ENCODE measurements around the gene DHCR7. TPM values are rescaled to one million over a fixed set of nuclear protein-coding genes. Genes with fewer than 3 reads are reported as not detected.

Gene DHCR7
- total RNA-seq, 2 experiments from 2014 or later: 47.0 to 48.8 TPM

DNA sequence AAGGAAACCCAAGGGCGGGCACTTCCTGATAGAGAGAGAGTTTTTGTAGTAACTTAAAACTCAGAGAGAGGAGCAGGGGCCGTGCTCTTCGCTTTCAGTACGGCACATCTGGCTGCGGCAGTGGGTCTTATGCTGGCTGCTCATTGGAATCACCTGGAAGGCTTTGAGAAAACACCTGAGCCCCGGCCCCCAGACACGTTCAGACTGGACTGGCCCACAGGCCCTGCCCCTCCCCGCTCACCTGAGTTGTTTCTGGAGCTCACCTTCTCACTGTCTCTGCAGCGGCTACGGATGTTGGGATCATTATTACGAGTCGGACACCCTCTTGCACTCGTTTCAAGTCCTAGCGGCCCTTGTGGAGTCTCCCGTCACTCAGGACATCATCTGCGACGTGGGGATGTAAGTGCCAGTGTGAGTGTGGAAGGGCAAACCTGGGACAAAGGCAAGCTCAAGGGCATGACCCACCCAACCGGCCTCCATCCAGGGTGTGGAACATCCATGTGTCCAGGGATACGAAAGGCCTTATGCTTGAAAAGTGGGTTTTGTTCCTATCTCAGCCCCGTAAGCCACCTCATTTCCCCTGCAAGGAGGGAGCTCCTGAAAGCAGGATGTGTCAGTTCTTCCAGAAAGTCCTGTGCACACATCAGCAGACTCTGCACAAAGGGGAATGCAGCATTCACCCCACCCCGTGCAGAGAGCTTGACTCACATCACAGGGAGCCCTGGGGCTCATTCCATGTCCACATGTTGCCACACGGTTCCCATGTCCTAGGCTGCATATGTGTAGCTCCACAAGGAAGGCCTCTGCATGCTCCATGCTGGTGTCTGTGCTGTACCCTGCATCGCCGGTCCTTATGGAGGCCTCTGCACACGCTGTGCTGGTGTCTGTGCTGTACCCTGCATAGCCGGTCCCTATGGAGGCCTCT, 10.2 kb upstream of the DHCR7 start:
- Mint-ChIP-seq H3K4me1 (peaks cover 15% of the 10 kb centered on the region), H3K9me3 (no peaks in the 10 kb centered on the region), H3K4me3 (no peak overlapping the region), H3K27ac (no peak overlapping the region), H3K27me3 (no peaks in the 10 kb centered on the region), H3K36me3 (peaks cover 33% of the 10 kb centered on the region)
- POLR2A ChIA-PET: no interaction called here
- no peak for DNase-seq
- no peak for ATAC-seq (ENCODE audit: low read depth)

DNA sequence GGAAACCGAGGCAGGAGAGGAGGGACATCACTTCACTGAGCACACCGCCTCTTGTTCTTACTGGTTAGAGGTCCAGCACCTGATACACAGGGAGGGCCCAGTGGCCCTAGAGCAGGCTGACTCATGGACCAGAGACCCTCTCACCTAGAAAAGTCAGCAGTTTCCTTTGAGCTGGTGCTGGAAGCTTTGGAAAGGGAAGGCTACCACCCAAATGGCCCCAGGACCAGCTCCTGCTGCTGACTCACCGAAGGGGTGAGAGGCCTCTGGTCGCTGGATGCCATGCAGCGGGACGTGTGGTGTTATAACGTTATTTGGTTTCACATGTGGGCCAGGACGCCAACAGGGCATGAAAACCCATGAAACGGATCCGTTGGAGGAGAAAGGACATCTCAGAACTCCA, 8.6 kb upstream of the DHCR7 start:
- DNase-seq (no peak), ATAC-seq (ENCODE audit: low read depth) (no peak)
- Mint-ChIP-seq H3K27ac (no peak overlapping the region), H3K4me1 (peaks cover 19% of the 10 kb centered on the region), H3K9me3 (no peaks in the 10 kb centered on the region), H3K36me3 (peaks cover 30% of the 10 kb centered on the region), H3K27me3 (no peaks in the 10 kb centered on the region), H3K4me3 (no peak overlapping the region)
- POLR2A ChIA-PET: no interaction called here

DNA sequence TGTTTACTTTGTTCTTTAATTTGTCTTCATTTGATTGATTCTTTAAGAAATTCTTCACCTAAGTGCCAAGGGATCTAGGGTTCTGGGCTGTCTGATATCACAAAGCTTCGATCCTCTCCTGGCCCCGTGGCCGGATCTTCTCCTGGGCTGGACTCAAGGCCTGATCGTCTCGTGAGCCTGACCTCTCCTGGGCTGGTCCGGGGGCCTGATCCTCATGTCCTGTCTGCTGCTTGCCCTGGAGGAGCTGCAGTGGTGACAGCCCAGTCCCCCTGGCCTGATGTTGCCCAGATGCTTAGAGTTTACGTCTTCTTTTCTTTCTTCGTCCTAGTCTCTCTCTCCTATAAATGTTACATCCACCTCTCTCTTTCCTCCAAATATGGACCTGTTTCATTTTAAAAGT, 8.1 kb upstream of the DHCR7 start:
- H3K9me3 Mint-ChIP-seq: no peaks in the 10 kb centered on the region
- ATAC-seq (ENCODE audit: low read depth): no peak
- H3K27me3 Mint-ChIP-seq: no peaks in the 10 kb centered on the region
- peaks cover 27% of the 10 kb centered on the region for H3K36me3 Mint-ChIP-seq
- no peak for DNase-seq
- H3K4me3 Mint-ChIP-seq: no peak overlapping the region
- no peak overlapping the region for H3K27ac Mint-ChIP-seq
- POLR2A ChIA-PET: no interaction called here
- peaks cover 24% of the 10 kb centered on the region for H3K4me1 Mint-ChIP-seq

DNA sequence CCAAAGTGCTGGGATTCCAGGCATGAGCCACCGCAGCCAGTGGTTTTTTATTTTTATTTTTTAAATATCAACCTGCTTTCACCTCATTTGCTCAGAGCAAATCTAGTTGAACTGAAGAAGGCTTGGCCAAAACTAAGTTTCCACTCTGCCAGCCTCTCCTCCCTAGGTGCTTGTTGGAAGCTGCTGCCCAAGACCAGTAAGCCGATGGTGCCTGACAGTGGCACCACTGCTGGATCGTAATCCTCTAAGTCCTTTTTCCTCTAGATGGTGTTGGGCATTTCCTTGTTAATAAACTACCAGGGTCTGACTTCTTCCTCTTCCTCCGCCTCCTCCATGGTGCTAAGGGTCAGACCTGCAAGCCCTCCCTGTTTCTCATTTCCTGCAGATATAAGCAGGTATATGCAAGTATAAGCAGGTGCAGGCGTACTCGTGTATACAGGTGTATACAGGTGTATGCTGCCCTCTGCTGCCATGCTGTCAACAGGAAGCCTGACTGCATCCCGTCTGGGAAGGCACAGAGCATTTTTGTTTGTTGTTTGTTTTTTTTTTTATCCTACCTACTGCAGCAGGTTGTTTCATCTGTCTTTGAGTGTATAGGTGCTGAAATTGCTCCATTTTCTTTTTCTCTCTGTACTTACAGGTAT, 6.4 kb upstream of the DHCR7 start:
- DNase-seq: no peak
- peaks cover 32% of the 10 kb centered on the region for H3K4me1 Mint-ChIP-seq
- POLR2A ChIA-PET: no interaction called here
- peak overlapping the region; percentile 96 for H3K4me3 Mint-ChIP-seq
- H3K27ac Mint-ChIP-seq: peak overlapping the region; percentile 73
- peaks cover 19% of the 10 kb centered on the region for H3K36me3 Mint-ChIP-seq
- ATAC-seq (ENCODE audit: low read depth): no peak
- no peaks in the 10 kb centered on the region for H3K9me3 Mint-ChIP-seq
- H3K27me3 Mint-ChIP-seq: no peaks in the 10 kb centered on the region

DNA sequence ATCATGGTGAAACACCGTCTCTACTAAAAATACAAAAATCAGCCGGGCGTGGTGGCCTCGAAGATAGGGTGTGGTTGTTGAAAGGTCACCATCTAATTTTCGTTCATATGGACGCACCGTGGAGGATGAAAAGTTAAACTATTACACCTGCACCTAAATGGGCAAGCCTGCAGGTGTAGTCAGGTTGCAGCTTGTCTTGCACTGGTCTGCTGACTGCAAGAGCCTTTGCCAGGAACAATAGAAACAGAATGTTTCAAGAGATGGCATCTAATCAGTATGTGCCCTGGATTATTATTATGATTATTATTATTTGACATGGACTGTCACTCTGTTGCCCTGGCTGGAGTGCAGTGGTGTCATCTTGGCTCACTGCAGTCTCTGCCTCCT, 5.7 kb upstream of the DHCR7 start:
- POLR2A ChIA-PET: no interaction called here
- Mint-ChIP-seq H3K27ac (peak overlapping the region; percentile 86), H3K4me3 (peak overlapping the region; percentile 96), H3K36me3 (peaks cover 18% of the 10 kb centered on the region), H3K9me3 (no peaks in the 10 kb centered on the region), H3K4me1 (peaks cover 36% of the 10 kb centered on the region), H3K27me3 (no peaks in the 10 kb centered on the region)
- no peak for DNase-seq
- ATAC-seq (ENCODE audit: low read depth): no peak

DNA sequence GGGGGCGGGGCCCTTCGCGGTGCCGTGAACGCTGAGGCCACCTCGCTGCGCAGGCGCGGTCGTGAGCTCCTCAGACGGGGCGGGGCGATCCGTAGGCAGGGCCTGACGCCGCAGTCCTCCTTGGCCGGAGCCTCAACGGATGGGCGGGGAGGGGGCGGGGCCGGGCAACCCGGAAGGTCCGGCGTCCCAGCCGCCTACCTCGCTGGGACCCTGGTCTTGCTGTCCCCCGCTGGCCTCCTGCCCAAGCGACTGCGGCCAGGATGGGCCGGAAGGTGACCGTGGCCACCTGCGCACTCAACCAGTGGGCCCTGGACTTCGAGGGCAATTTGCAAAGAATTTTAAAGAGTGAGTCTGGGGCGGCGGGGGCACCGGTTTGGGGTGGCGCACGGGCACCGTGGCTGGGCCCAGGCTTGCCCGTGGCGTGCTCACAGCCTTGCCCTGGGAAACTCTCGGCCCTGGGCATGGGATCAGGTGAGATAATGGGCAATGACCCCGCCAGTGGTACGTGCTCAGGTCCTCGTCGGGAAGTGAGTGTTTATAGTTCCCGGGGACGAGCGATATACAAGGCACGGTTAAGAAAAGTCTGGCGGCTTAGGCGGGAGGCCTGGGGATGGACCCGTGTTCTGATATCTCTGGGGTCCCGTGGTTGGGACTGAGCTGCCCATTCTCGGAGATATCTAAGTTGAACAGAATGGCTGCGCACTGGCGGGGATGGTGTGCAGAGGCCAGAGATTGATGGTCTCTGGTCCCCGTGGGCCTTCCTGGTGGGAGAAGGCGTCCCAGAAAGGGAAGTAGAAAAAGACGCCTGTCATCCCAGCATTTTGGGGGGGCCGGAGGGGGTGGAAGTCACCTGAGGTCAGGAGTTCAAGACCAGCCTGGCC, 5.1 kb upstream of the DHCR7 start, which contains the start of gene NADSYN1:
Gene NADSYN1, plus strand, starts transcription at position 167 of the 881 bp plus-strand sequence. Its CDS starts 94 bp downstream, at position 261.
- Mint-ChIP-seq H3K36me3 (peaks cover 18% of the 10 kb centered on the region), H3K4me1 (peaks cover 36% of the 10 kb centered on the region), H3K9me3 (no peaks in the 10 kb centered on the region)

DNA sequence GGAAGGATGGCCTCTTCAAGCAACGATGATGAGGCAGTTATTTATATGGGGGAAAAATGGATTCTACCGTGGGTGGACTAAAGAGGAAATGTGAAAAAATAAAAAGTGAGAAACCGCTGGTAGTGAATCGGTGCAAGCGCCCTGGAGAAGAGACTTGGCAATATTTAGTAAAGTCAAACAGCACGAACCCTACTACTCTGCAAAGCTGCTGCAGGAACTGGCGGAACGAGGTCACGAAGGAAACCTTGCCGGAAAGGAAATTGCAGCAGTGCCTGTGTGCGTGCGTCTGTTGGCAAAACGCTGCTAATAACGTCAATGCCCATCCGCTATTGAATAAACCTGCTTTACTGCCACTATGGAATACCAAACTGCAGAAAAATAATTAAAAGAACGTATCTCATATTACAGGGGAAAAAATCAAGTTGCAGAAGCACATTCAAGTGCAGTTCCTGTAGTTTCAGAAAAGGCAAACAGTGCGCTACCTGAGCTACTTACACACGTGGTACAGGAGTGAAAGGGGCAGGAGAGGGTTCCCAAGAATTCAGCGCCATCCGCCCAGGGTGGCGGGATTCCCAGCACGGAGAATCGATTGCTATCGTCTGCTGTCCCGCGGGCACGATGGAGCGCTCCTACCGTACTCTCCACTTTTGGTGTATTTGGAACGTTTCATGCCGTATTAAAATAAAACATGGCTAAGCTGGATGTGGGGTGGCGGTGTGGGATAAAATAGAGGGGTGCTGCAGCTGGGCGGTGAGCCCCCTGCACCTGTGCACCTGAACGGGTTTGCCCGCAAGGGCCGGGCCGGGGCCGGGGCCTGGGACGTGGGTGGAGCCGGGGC, 4.2 kb upstream of the DHCR7 start:
- ATAC-seq (ENCODE audit: low read depth) (peak; percentile 13), DNase-seq (peak; percentile 50)
- Mint-ChIP-seq H3K27me3 (no peaks in the 10 kb centered on the region), H3K9me3 (no peaks in the 10 kb centered on the region), H3K36me3 (peaks cover 16% of the 10 kb centered on the region), H3K27ac (peak overlapping the region; percentile 92), H3K4me1 (peaks cover 39% of the 10 kb centered on the region), H3K4me3 (peak overlapping the region; percentile 96)
- POLR2A ChIA-PET: interaction anchor here (1.0 to 1.3 kb wide), 5 partner anchors 8 to 1249 kb away, joined by 3 to 5 read pairs (median 3); partner anchors contain the start of gene XNDC1N

More for the DNA sequence above, 5.1 kb upstream of the DHCR7 start, which contains the start of gene NADSYN1:
- DNase-seq (peak; percentile 94), ATAC-seq (ENCODE audit: low read depth) (peak; percentile 68)
- H3K4me3 Mint-ChIP-seq: peak within 1 kb of the TSS; percentile 96
- H3K27ac Mint-ChIP-seq: peak within 1 kb of the TSS; percentile 92
- no peaks in the 10 kb centered on the region for H3K27me3 Mint-ChIP-seq
- POLR2A ChIA-PET: interaction anchor here (1.0 to 1.3 kb wide), 4 partner anchors 9 to 1249 kb away, joined by 3 to 4 read pairs (median 3); no protein-coding TSS in a partner anchor

DNA sequence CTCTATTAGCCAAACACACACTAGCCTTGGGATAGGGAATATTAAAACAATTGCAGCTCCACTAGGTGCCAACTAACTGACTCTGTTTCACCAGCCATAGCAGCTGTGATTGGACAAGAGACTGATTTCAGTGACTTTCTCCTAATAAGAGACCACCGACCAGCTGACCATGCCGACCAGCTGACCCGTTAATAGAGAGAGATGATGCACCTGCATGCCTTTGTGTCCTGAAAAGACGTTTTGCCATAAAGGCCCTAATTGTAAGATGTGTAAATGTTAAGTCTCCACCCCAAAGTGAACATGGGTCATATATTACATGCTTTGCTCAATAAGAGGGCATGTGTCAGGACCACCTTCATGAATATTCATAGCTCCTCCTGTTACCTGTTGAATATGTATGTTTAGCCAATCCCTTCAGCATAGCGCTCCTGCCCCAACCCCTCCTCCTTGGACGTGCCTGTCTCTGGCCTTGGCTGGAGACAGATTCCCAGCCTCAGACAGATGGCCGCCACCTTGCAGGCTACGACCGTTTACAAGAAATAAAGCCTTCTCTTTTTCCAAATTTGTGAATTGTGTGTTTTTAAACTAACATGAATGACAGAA, 3.5 kb upstream of the DHCR7 start:
- POLR2A ChIA-PET: interaction anchor here (1.3 kb wide), 2 partner anchors 12 to 476 kb away, joined by 4 to 5 read pairs; partner anchors contain the start of gene XNDC1N
- Mint-ChIP-seq H3K36me3 (peaks cover 21% of the 10 kb centered on the region), H3K27ac (peak overlapping the region; percentile 92), H3K9me3 (no peaks in the 10 kb centered on the region), H3K27me3 (no peaks in the 10 kb centered on the region), H3K4me1 (peaks cover 46% of the 10 kb centered on the region), H3K4me3 (peak overlapping the region; percentile 96)
- ATAC-seq (ENCODE audit: low read depth) (no peak), DNase-seq (peak; percentile 38)

DNA sequence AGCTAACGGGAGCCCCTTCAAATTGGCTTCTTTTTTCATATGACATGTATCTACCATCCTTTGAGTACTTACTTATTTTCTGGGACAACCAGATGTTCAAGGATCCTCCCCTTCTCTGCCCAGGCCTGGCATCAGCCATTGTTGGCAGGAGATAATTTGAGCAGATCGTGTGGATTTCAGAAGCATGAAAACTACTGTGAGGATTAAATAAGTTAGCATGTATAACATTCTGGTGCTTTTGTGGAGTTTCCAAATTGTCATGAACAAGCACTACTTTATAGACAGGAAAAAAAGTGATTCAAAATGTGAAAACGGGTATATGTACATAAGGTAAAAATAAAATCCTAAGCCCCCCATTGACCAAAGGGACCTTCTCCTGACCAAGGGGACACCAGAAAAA, 2.7 kb upstream of the DHCR7 start:
- peak overlapping the region; percentile 96 for H3K4me3 Mint-ChIP-seq
- peak overlapping the region; percentile 26 for H3K27ac Mint-ChIP-seq
- peaks cover 49% of the 10 kb centered on the region for H3K4me1 Mint-ChIP-seq
- H3K27me3 Mint-ChIP-seq: no peaks in the 10 kb centered on the region
- peaks cover 26% of the 10 kb centered on the region for H3K36me3 Mint-ChIP-seq
- ATAC-seq (ENCODE audit: low read depth) (no peak), DNase-seq (no peak)
- peaks cover 1% of the 10 kb centered on the region for H3K9me3 Mint-ChIP-seq
- POLR2A ChIA-PET: no interaction called here

DNA sequence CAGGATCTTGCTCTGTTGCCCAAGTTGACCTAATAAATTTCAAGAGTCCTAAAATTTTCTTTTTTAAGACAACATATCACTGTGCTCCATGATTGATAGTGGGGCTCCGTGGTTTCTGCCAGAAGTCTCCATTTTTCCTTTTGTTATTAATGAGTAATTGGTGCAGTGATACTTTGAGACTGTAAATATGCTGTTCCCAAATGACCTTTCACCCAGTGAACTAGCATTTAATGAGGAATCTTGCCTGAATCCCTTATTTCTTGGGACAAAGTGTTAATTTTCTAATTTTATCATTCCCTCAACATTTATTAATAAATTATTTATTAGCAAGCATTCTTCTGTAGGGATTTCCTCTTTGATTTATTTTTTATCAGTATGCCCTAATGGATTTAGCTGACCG, 2.3 kb upstream of the DHCR7 start:
- H3K36me3 Mint-ChIP-seq: peaks cover 24% of the 10 kb centered on the region
- H3K4me1 Mint-ChIP-seq: peaks cover 45% of the 10 kb centered on the region
- H3K9me3 Mint-ChIP-seq: peaks cover 3% of the 10 kb centered on the region
- H3K4me3 Mint-ChIP-seq: peak overlapping the region; percentile 19
- H3K27ac Mint-ChIP-seq: no peak overlapping the region
- POLR2A ChIA-PET: no interaction called here
- H3K27me3 Mint-ChIP-seq: no peaks in the 10 kb centered on the region
- DNase-seq: no peak
- ATAC-seq (ENCODE audit: low read depth): no peak

DNA sequence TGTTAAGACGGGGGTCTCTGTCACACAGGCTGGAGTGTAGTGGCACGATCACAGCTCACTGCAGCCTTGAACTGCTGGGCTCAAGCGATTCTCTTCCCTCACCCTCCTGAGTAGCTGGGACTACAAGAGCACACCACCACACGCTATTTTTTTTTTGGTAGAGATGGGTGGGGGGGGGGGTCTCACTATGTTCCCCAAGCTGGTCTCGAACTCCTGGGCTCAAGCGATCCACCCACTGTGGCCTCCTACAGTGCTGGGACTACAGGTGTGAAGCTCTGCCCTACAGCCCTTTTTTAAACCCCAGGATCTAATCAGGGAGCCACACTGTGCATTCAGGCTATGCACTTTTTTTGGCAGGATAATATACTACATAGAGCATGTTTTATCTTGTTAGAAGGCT, 1.4 kb upstream of the DHCR7 start:
- Mint-ChIP-seq H3K4me1 (peaks cover 43% of the 10 kb centered on the region), H3K4me3 (peak overlapping the region; percentile 84), H3K27me3 (no peaks in the 10 kb centered on the region), H3K9me3 (peaks cover 3% of the 10 kb centered on the region), H3K27ac (peak overlapping the region; percentile 83), H3K36me3 (peaks cover 23% of the 10 kb centered on the region)
- peak; percentile 23 for DNase-seq
- no peak for ATAC-seq (ENCODE audit: low read depth)
- POLR2A ChIA-PET: interaction anchor here (1.0 kb wide), 1 partner anchor 1774 kb away, joined by 3 read pairs; the partner anchor contains the start of gene LTO1

DNA sequence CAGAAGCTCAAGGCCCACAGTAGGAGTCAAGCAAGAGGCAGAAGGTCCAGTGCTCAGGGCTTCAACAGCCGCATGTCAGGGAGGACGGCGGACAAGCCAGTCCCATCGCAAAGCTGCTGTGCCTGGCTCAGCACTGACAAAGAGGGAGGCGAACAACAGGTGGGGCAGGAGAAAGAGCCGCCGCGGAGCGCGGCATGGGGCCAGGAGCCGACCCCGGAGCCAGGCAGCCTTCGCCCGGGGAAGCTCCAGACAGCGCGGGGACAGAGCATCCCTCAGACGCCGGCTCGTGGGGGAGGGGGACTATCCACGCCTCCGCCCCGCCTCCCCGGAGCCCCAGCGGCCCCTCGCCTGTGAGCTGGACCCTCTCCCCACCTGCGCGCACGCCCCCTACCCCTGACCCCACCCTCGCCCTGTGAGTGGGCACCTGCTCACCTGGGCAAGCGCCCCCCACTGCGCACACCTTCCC, 369 bp downstream of the DHCR7 start:
- Mint-ChIP-seq H3K27ac (peak overlapping the region; percentile 83), H3K27me3 (no peaks in the 10 kb centered on the region), H3K9me3 (peaks cover 3% of the 10 kb centered on the region), H3K36me3 (peaks cover 25% of the 10 kb centered on the region), H3K4me3 (peak overlapping the region; percentile 84), H3K4me1 (peaks cover 39% of the 10 kb centered on the region)
- POLR2A ChIA-PET: interaction anchor here (0.5 kb wide), 1 partner anchor 1722 kb away, joined by 3 read pairs; no protein-coding TSS in a partner anchor
- DNase-seq: peak; percentile 65
- peak; percentile 39 for ATAC-seq (ENCODE audit: low read depth)
